ENCODE data around the gene PDZD8.
"Not testable (repeated sequence)": the region's sequence is repeated elsewhere in the genome, so short reads cannot be mapped to it uniquely, and the experiment has no call there.

Gene PDZD8

DNA sequence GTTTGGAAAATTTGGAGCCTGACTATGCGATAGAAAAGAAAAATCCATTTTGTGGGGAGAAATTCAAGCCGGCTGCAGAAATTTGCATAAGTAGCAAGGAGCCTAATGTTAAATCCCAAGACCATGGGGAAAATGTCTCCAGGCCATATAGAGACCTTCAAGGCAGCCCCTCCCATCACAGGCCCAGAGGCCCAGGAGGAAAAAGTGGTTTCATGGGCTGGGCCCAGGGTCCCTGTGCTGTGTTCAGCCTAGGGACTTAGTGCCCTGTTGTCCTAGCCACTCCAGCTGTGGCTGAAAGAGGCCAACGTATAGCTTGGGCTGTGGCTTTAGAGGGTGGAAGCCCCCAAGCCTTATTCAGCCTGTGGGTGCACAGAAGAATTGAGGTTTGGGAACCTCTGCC is 71.8 kb downstream of the PDZD8 start:
- DNase-seq (ENCODE audit: extremely low read depth in 1 of 2, low read depth in 1 of 2) = not testable (repeated sequence)

GRCh38 chr10:117300671-117301070 is 74.6 kb downstream of the PDZD8 start:
- no peak for DNase-seq (ENCODE audit: extremely low read depth in 1 of 2, low read depth in 1 of 2)

GRCh38 chr10:117299435-117299834 is 75.8 kb downstream of the PDZD8 start:
- DNase-seq (ENCODE audit: extremely low read depth in 1 of 2, low read depth in 1 of 2) = no peak

DNA sequence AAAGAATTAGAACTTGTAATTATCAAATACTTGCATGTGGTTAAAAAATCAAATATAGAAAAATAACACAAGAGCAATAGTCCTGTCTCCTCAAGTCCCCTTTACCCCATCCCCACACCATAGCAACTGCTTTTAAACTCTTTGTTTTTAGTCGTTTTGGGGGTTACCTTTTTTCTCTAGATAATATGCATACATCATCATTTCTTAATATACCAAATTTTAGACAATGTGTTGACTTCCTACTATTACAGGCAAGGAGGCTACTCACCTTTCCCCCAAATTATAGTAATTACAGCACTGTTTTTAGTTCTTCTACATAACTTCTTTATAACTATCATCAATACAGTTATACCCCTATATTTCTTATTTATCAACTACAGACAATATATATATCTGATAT is 77.0 kb downstream of the PDZD8 start:
- DNase-seq (ENCODE audit: extremely low read depth in 1 of 2, low read depth in 1 of 2) = no peak

GRCh38 chr10:117294735-117295134 is 80.5 kb downstream of the PDZD8 start:
- DNase-seq (ENCODE audit: extremely low read depth in 1 of 2, low read depth in 1 of 2) = no peak

DNA sequence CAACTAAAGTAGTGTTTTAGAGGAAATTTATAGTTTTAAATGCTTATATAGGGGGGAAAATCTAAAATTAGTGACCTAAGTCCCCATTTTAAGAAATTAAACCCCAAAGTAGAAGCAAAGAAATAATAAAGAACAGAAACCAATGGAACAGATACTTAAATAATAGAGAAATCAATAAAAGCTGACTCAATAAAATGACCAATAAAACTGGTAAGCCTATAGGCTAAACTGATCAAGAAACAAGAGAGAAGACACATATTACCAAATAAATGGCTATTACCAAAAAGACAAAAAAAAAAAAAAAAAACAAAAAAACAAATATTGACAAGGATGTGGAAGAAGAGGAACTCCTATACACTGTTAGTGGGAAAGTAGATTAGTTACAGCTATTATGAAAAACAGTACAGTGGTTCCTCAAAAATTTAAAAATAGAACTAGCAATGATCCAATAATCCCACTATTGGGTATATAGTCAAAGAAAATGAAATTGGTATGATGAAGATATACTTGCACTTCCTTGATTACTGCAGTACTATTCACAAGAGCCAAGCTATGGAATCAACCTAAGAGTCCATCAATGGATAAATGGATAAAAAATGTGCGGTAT is 81.1 kb downstream of the PDZD8 start:
- DNase-seq (ENCODE audit: extremely low read depth in 1 of 2, low read depth in 1 of 2) = no peak

DNA sequence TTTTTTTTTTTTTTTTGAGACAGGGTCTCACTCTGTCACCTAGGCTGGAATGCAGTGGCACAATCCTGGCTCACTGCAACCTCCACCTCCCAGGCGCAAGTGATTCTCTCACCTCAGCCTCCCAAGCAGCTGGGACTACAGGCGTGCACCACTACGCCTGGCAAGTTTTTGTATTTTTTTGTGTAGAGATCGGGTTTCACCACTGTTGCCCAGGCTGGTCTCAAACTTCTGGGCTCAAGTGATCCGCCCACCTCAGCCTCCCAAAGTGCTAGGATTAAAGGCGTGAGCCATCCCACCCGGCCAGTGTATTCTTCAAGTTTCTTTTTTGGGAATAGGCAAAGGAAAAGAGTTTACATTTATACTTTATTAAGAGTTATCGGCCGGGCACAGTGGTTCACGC is 84.4 kb downstream of the PDZD8 start:
- DNase-seq (ENCODE audit: extremely low read depth in 1 of 2, low read depth in 1 of 2) = not testable (repeated sequence)

GRCh38 chr10:117284716-117285494 is 90.3 kb downstream of the PDZD8 start:
- DNase-seq (ENCODE audit: extremely low read depth in 1 of 2, low read depth in 1 of 2) = no peak

DNA sequence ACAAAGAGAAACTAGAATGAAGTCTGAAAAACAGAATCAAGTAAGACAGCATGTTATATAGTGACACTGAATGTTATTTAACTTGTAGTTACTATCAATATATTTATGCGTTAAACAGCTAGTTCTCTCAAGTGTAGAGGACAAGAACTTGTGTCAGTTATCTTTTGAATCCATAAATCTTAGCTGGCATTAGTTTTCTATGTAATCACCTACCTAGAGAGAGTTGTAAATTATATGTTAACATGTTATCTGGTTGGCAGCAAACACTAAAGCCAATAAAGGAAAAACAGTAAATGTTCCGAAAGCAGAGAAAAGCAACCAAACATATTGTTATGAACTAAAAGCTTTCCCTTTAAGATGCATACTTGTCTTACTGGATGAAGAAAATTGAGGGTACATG is 97.6 kb downstream of the PDZD8 start:
- no peak for DNase-seq (ENCODE audit: extremely low read depth in 1 of 2, low read depth in 1 of 2)

DNA sequence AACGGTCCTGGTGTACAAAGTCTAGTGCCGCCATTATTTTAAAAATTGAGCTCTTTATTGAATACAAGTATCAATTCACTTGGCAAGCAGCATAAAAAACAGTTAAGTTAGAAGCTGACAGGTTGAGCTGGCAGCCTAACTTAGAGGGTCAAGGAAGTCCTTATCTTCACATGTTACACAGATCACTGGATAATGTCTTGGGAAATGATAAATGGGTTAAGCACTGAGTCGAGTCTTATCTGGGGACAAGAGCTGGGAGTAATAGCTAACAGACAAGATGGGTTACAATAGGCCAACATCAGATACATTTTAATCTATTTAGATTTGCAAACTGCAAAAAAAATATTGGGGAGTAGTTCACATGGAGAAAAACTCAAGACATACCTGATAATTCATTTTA is 100.1 kb downstream of the PDZD8 start:
- DNase-seq (ENCODE audit: extremely low read depth in 1 of 2, low read depth in 1 of 2) = no peak

DNA sequence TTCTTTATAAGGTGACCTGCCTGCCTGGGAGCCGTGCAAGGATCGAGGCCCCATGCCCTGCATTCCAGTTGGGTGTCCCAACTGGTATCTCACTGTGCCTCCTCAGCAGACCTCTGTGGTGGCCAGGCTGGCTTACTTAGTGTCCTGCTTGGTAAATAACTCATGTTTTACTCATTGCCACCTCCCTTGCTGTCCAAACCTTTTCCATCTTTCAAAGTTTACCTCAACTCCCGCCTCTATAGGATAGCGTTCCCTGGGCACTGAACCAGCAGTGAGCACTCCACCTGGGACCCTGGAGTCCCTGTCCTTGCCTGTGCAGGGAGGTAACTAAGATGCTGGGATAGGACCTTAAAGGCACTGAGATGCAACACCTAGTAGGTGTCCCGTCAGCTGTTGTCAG is 100.7 kb downstream of the PDZD8 start:
- DNase-seq (ENCODE audit: extremely low read depth in 1 of 2, low read depth in 1 of 2) = no peak

DNA sequence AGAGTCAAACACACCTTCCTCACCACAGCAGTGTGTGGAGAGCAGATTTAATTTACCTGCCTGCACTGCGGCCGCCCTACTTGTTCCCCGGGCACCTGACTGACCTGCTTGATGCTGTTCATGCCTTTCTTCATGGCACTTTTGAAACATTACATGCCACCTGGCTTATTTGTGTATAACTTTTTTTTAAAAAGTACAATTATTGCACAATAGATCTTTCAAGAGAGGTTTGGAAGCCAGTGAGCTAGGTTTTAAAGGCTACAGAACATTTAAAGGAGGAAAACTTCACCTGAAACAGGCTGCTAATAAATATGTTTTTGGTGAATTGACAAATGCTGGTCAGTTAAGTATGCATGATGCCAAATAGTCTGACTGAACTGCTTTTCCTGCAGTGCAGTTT is 101.3 kb downstream of the PDZD8 start:
- DNase-seq (ENCODE audit: extremely low read depth in 1 of 2, low read depth in 1 of 2) = no peak

DNA sequence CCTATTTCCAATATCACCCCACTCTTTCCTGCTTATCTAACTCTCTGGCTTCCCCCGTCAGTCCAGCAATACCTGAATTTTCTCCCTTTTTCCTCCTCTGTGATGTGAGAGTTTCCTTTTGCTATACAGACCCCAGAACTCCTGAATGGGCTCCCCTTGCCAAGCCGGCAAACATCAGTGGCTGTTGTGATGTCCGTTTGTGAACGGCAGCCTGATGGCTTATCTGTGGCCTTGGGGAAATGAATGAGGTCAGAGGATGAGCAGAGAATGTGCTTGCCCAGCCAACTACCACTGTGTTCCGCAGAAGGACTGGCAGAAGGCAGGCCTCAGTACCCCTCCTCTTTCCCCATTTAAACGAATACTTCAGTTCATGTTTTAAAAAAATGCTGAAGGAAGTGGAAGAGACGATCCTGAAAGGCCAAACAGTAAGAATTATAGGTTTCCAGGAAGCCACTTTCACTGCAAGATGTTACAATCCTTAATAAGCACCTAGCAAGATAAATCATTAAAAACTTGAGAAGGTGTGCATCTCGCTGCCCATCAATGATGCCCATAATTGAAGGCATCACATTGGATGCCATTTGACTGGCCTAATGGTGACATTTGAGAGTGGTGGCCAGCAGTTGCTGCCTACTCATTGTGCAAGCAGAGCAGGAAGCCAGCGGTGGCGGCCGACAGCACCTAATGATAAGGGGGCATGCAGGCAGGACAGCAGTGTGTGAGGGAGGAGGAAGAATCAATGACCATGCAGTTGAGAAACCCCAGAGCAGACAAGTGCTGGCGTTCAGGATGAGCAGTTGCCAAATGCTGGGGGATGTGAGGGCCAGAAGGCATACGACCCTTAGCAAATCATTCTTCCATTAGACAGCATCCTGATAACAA is 102.8 kb downstream of the PDZD8 start:
- DNase-seq (ENCODE audit: extremely low read depth in 1 of 2, low read depth in 1 of 2) = no peak

DNA sequence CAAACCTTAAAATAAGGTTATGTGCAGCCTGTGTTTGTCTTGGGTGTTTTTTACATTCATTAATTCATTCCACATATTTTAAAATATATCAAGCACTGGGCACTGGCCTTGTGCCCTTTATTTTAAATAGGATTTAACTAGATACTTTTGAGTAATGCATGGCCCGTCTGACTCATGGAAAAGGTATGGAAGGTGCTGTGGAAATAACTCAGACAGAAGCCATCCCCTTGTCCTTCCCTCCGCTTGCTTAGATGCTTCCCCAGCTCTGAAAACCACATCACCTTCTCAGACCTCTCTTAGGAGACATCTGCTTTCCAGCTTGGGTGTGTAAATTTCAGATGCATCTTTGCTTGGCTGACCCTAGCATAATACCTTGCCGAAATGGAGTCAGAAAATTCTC is 103.8 kb downstream of the PDZD8 start:
- no peak for DNase-seq (ENCODE audit: extremely low read depth in 1 of 2, low read depth in 1 of 2)

GRCh38 chr10:117268907-117269306 is 106.3 kb downstream of the PDZD8 start:
- no peak for DNase-seq (ENCODE audit: extremely low read depth in 1 of 2, low read depth in 1 of 2)

DNA sequence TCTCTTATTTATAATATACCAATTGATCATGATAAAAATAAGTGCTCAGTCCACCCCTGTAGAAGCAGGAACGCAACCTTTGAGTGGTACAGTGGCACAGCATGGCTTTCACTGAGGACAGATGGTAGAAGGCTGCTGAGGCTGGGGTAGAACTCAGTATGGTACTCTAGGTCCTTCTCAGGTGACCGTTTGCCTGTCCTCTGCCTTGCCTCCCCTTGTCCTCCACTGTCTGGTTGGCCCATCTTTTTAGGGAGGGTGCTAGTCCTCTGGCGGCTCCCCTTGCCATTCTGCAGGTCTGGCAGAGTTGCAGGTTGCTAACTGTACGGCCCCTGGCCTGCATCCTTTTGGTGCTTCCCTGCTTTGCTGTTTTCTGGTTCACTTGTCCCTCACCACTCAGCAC is 107.0 kb downstream of the PDZD8 start:
- no peak for DNase-seq (ENCODE audit: extremely low read depth in 1 of 2, low read depth in 1 of 2)

DNA sequence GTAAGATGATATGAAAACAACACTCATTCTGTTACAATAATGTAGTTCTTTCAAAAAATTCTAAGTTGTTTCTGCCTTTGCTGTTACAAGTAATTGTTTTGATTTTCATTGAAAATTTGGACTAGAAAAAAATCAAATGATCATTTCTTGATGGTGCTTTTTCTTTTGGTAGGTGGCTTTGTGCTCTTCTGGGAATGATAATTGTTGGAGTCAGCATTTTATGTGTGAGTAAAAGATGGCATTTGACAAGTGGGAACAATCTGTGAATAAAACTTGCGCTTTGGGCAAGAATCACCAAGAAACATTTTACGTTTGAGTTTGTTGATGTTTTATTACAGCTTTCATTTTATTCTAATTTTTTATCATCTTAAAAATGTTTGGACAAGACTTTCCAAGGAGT is 108.4 kb downstream of the PDZD8 start:
- DNase-seq (ENCODE audit: extremely low read depth in 1 of 2, low read depth in 1 of 2) = no peak

DNA sequence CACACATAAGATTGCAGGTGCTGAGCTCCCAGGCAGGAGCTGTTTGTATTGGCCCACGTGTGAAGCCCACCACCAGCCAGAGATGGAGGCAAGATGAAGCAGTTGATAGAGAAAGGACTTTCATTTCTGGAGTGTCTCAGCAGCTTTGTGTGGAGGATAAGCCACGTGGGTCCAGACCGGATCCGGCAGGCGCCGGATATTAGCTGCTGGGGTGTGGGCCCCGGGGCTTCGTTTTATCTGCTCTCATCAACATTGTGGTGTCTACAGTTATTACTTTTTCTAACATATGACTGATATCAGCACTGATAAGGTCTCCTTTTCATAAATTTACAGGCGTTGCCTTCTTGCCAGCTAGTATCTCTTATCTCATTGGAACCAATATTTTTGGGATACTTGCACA is 108.8 kb downstream of the PDZD8 start:
- no peak for DNase-seq (ENCODE audit: extremely low read depth in 1 of 2, low read depth in 1 of 2)

- DNase-seq (ENCODE audit: extremely low read depth in 1 of 2, low read depth in 1 of 2) = no peak
These were observed 110.5 kb downstream of the PDZD8 start for GRCh38 chr10:117264782-117265181.

DNA sequence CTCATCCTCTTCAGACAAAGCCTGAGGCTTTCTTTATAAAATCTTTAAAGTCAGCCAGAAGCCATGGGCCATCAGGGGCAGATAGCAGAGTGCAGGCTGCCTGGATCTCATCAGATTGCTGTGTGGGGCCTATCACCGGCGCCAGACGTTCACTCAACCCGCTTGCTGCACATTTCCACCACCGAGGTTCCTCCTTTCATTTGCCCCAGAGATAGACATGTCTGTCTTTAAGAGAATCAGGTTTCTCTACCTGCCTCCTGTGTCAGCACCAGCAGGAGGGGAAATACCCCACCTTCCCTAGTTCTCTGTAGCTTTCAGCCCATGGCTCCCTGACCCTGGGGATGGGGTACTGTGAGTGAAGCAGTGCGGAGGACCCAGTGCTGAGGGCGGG is 112.3 kb downstream of the PDZD8 start:
- DNase-seq (ENCODE audit: extremely low read depth in 1 of 2, low read depth in 1 of 2) = no peak

DNA sequence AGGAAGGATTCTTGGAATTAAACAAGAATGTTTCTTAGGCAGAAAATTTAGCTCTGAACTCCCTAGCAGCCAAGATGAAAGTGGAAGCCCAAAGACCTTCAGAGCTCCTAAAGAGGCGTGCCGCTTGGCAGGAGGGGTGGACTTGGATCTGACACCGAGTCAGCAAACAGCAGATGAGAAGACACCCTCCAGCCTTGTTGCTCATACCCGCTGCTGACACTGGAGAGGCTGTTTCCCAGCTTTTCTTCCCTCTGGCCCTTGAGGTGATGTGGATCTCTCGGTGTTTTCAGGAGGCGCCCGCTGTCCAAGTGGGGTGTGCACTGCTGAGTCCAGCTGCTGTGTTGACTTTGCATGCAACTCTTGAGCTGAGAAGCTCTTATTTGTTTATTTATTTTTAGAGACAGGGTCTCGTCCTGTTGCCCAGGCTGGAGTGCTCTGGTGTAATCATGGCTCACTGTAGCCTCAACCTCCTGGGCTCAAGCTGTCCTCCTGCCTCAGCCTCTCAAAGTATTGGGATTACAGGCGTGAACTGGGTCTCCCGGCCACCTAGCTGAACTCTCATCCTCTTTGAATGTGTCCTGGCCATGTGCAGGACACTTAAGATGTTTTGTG is 112.8 kb downstream of the PDZD8 start:
- DNase-seq (ENCODE audit: extremely low read depth in 1 of 2, low read depth in 1 of 2) = no peak

All from activated CD8-positive, alpha-beta memory T cell treated with anti-CD3 and anti-CD28 coated beads for 1 hour (primary cell).